DOHH2 (cell line): Measurements from ENCODE around the gene RHOC.
A peak's percentile ranks its signal among the peaks of the same experiment; 100 is the strongest.

Experiments used
- H3F3A ChIP-seq: fragments of 200-600 bp; sonication (generic), shearing (Covaris generic); 2 replicates; pipeline ENCODE4 v1.6.0; 2016; ENCODE audit warnings: antibody characterized with exemption, mild to moderate bottlenecking; ENCODE audit not compliant: control insufficient read depth, insufficient read depth
- H3K27ac ChIP-seq: fragments of 200-600 bp; sonication (generic); 2 replicates; pipeline ENCODE4 v1.5.1; 2014; ENCODE audit warnings: low read depth, mild to moderate bottlenecking, low read length, moderate library complexity
- H3K27me3 ChIP-seq: fragments of 200-600 bp; sonication (generic); 2 replicates; pipeline ENCODE4 v1.6.1; 2014; ENCODE audit warnings: mild to moderate bottlenecking, low read length, mixed read lengths; ENCODE audit not compliant: control insufficient read depth
- H3K36me3 ChIP-seq: fragments of 200-600 bp; sonication (generic); 2 replicates; pipeline ENCODE4 v1.6.1; 2014; ENCODE audit warnings: mild to moderate bottlenecking, low read length, moderate library complexity, mixed read lengths; ENCODE audit not compliant: control insufficient read depth
- H3K4me1 ChIP-seq: fragments of 200-600 bp; sonication (generic); 2 replicates; pipeline ENCODE4 v1.6.1; 2014; ENCODE audit warnings: mild to moderate bottlenecking, low read length, mixed read lengths; ENCODE audit not compliant: control insufficient read depth
- H3K4me2 ChIP-seq: fragments of 200-600 bp; sonication (generic); 2 replicates; pipeline ENCODE4 v1.6.0; 2014; ENCODE audit warnings: mild to moderate bottlenecking, low read length, moderate library complexity
- H3K4me3 ChIP-seq: fragments of 200-600 bp; sonication (generic); 2 replicates; pipeline ENCODE4 v1.5.1; 2014; ENCODE audit warnings: mild to moderate bottlenecking, low read length, mixed read lengths
- H3K79me2 ChIP-seq: fragments of 200-600 bp; sonication (generic); 2 replicates; pipeline ENCODE4 v1.6.1; 2014; ENCODE audit warnings: mild to moderate bottlenecking, low read length, mixed read lengths; ENCODE audit not compliant: control insufficient read depth
- H3K9me2 ChIP-seq: fragments of 200-600 bp; sonication (generic); replicated peaks from 2 replicates; pipeline ENCODE4 v1.6.1; 2014; ENCODE audit warnings: mild to moderate bottlenecking, low read length, mixed read lengths; ENCODE audit not compliant: control insufficient read depth
- H3K9me3 ChIP-seq: fragments of 200-600 bp; sonication (generic); 2 replicates; pipeline ENCODE4 v1.6.1; 2014; ENCODE audit warnings: antibody characterized with exemption, low read length, mixed read lengths; ENCODE audit not compliant: control insufficient read depth, insufficient read depth
- H4K20me1 ChIP-seq: fragments of 200-600 bp; sonication (generic); 2 replicates; pipeline ENCODE4 v1.6.0; 2014; ENCODE audit warnings: low read depth, mild to moderate bottlenecking, antibody characterized with exemption, low read length, moderate library complexity; ENCODE audit not compliant: control insufficient read depth, insufficient read depth
- CTCF ChIP-seq: fragments of 200-600 bp; sonication (generic); IDR thresholded peaks from one replicate; pipeline ENCODE4 v1.5.1; 2014; ENCODE audit warnings: antibody characterized with exemption, mild to moderate bottlenecking, low read depth, low read length; ENCODE audit not compliant: poor library complexity, severe bottlenecking
- EZH2phosphoT487 ChIP-seq: fragments of 200-600 bp; sonication (generic); IDR thresholded peaks from 2 replicates; pipeline ENCODE4 v1.6.1; 2017; ENCODE audit warnings: borderline replicate concordance, mild to moderate bottlenecking, antibody characterized with exemption, low read length, moderate library complexity, mixed read lengths

The RHOC gene

GRCh38 chr1:112706505-112707220 is at the start of gene RHOC:
TSS of gene RHOC (minus strand) at chr1:112707127. CDS start at chr1:112703799, 3,328 bp downstream.
- Histone ChIP-seq H3K9me2 (no peaks in the 10 kb centered on the region), H3K27ac (no peak within 1 kb of the TSS), H3K4me1 (peaks cover 39% of the 10 kb centered on the region), H3K4me3 (peak within 1 kb of the TSS; percentile 72), H3K27me3 (peaks cover 7% of the 10 kb centered on the region), H3K79me2 (no peaks in the 10 kb centered on the region), H3K9me3 (no peaks in the 10 kb centered on the region), H3K4me2 (peak within 1 kb of the TSS; percentile 75), H3K36me3 (no peaks in the 10 kb centered on the region), H4K20me1 (no peaks in the 10 kb centered on the region), H3F3A (0 out of 2 replicates have a peak, but pooled peaks cover 4% of the 10 kb centered on the region)
- TF ChIP-seq EZH2phosphoT487 (no peak), CTCF (no peak)

GRCh38 chr1:112754116-112754628 is 47.2 kb upstream of the RHOC start:
- TF ChIP-seq CTCF = no peak
- TF ChIP-seq EZH2phosphoT487 = no peak
- no peaks in the 10 kb centered on the region for H3K36me3 ChIP-seq
- peaks cover 4% of the 10 kb centered on the region; the same call in 1 of the 2 replicates for H3K27me3 ChIP-seq
- H3K9me2 ChIP-seq = no peaks in the 10 kb centered on the region
- H3K9me3 ChIP-seq = no peaks in the 10 kb centered on the region
- no peaks in the 10 kb centered on the region for H3K79me2 ChIP-seq
- no peaks in the 10 kb centered on the region for H3K4me1 ChIP-seq
- H4K20me1 ChIP-seq = no peaks in the 10 kb centered on the region
- no peak overlapping the region for H3K27ac ChIP-seq
- no peak overlapping the region for H3K4me2 ChIP-seq
- no peaks in the 10 kb centered on the region for H3F3A ChIP-seq
- H3K4me3 ChIP-seq = no peak overlapping the region

GRCh38 chr1:112748396-112748795 is 41.5 kb upstream of the RHOC start:
- no peak for TF ChIP-seq EZH2phosphoT487
- no peak for TF ChIP-seq CTCF
- Histone ChIP-seq H4K20me1 (no peaks in the 10 kb centered on the region), H3K4me3 (no peak overlapping the region), H3K27ac (no peak overlapping the region), H3K4me1 (no peaks in the 10 kb centered on the region), H3K9me2 (no peaks in the 10 kb centered on the region), H3K36me3 (no peaks in the 10 kb centered on the region), H3K4me2 (no peak overlapping the region), H3F3A (no peaks in the 10 kb centered on the region), H3K79me2 (no peaks in the 10 kb centered on the region), H3K27me3 (peaks cover 6% of the 10 kb centered on the region; the same call in 1 of the 2 replicates), H3K9me3 (no peaks in the 10 kb centered on the region)
